NT2/D1 (cell line): ENCODE results near the gene COBLL1.

Experiments
- SUZ12 ChIP-seq: IDR thresholded peaks from 2 replicates; pipeline ENCODE4 v1.6.1; 2011; ENCODE audit not compliant: insufficient read length, insufficient read depth; ENCODE audit errors: extremely low read depth
- YY1 ChIP-seq: IDR thresholded peaks from 2 replicates; pipeline ENCODE4 v1.6.1; 2011; ENCODE audit not compliant: insufficient read length, insufficient read depth
- ZNF274 ChIP-seq: IDR thresholded peaks from 2 replicates; pipeline ENCODE4 v1.6.1; 2011; ENCODE audit warnings: mild to moderate bottlenecking, low read depth, low read length

DNA sequence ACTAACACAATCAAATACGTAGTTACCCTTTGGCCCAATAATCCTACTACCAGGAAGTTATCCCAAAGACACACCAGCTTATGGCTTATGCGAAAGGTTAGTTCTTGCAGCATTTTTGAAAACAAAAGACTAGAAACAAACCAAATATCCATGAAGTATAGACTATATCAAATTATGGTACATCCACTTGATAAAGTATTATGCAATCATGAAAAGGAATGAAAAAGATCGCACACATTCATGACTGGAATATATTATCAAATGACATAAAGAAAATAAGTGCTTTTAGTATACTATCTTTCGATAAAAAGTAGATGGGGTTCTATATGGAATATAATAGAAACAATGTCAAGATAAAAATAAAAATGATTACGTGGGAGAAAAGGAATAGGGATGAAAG lies 78.2 kb downstream of the COBLL1 start:
- TF ChIP-seq YY1 (no peak), ZNF274 (no peak), SUZ12 (no peak)
